Mesendoderm (in vitro differentiated cells): Measurements from ENCODE around the gene CDKL5.
"Not testable (repeated sequence)": the region's sequence is repeated elsewhere in the genome, so short reads cannot be mapped to it uniquely, and the experiment has no call there.

Source experiments
- DNase-seq: peaks from one replicate; pipeline ENCODE4 v3.0.0; 2013
- H2AK5ac ChIP-seq: 2 replicates; pipeline ENCODE4 v1.6.1; 2013; ENCODE audit warnings: low read length, inconsistent platforms
- H2BK120ac ChIP-seq: 2 replicates; pipeline ENCODE4 v1.6.1; 2013; ENCODE audit warnings: low read depth, mild to moderate bottlenecking, low read length, moderate library complexity, mixed read lengths
- H2BK15ac ChIP-seq: replicated peaks from 2 replicates; pipeline ENCODE4 v1.6.1; 2013; ENCODE audit warnings: low read depth, mild to moderate bottlenecking, moderate library complexity
- H2BK5ac ChIP-seq: 2 replicates; pipeline ENCODE4 v1.6.1; 2013; ENCODE audit warnings: low read length, inconsistent platforms
- H3K18ac ChIP-seq: 2 replicates; pipeline ENCODE4 v1.6.1; 2013; ENCODE audit warnings: mild to moderate bottlenecking, low read length, mixed read lengths
- H3K23ac ChIP-seq: one replicate; pipeline ENCODE4 v1.6.1; 2013; ENCODE audit warnings: low read length
- H3K27ac ChIP-seq: 2 replicates; pipeline ENCODE4 v1.5.1; 2013; ENCODE audit warnings: low read depth, mild to moderate bottlenecking, inconsistent platforms, low read length, moderate library complexity
- H3K27me3 ChIP-seq: 2 replicates; pipeline ENCODE4 v1.6.1; 2013; ENCODE audit warnings: low read length, control low read depth, mild to moderate bottlenecking, inconsistent platforms; ENCODE audit not compliant: insufficient read depth, poor library complexity
- H3K36me3 ChIP-seq: 2 replicates; pipeline ENCODE4 v1.6.1; 2013; ENCODE audit warnings: low read length, inconsistent platforms; ENCODE audit not compliant: control insufficient read depth, insufficient read depth
- H3K4ac ChIP-seq: one replicate; pipeline ENCODE4 v1.6.1; 2013; ENCODE audit warnings: low read depth, mild to moderate bottlenecking, low read length, moderate library complexity
- H3K4me1 ChIP-seq: 2 replicates; pipeline ENCODE4 v1.6.1; 2013; ENCODE audit warnings: low read depth, low read length, inconsistent platforms; ENCODE audit not compliant: control insufficient read depth
- H3K4me2 ChIP-seq: 2 replicates; pipeline ENCODE4 v1.6.1; 2013; ENCODE audit warnings: low read length
- H3K4me3 ChIP-seq: 2 replicates; pipeline ENCODE4 v1.5.1; 2013; ENCODE audit warnings: mild to moderate bottlenecking, low read length
- H3K56ac ChIP-seq: one replicate; pipeline ENCODE4 v1.6.1; 2013; ENCODE audit warnings: low read length
- H3K79me1 ChIP-seq: 2 replicates; pipeline ENCODE4 v1.6.1; 2013; ENCODE audit warnings: low read length, inconsistent platforms
- H3K79me2 ChIP-seq: 2 replicates; pipeline ENCODE4 v1.6.1; 2013; ENCODE audit warnings: mild to moderate bottlenecking, low read length; ENCODE audit not compliant: control insufficient read depth, insufficient read depth
- H3K9ac ChIP-seq: 2 replicates; pipeline ENCODE4 v1.6.1; 2013; ENCODE audit warnings: low read length, inconsistent platforms
- H4K5ac ChIP-seq: one replicate; pipeline ENCODE4 v1.6.1; 2013; ENCODE audit warnings: low read length
- H4K8ac ChIP-seq: one replicate; pipeline ENCODE4 v1.6.1; 2013; ENCODE audit warnings: low read depth, mild to moderate bottlenecking, control low read depth, low read length, moderate library complexity
- whole genome bisulfite sequencing: extraction: QIAGEN DNeasy Blood & Tissue Kit; methylation state at CpG from one replicate; pipeline ENCODE4 v1.1.7; 2013; ENCODE audit warnings: low lambda C conversion rate, missing lambda C conversion rate; ENCODE audit not compliant: insufficient coverage; ENCODE audit errors: extremely low coverage; 5-methylcytosine and 5-hydroxymethylcytosine counted together

The CDKL5 gene

DNA sequence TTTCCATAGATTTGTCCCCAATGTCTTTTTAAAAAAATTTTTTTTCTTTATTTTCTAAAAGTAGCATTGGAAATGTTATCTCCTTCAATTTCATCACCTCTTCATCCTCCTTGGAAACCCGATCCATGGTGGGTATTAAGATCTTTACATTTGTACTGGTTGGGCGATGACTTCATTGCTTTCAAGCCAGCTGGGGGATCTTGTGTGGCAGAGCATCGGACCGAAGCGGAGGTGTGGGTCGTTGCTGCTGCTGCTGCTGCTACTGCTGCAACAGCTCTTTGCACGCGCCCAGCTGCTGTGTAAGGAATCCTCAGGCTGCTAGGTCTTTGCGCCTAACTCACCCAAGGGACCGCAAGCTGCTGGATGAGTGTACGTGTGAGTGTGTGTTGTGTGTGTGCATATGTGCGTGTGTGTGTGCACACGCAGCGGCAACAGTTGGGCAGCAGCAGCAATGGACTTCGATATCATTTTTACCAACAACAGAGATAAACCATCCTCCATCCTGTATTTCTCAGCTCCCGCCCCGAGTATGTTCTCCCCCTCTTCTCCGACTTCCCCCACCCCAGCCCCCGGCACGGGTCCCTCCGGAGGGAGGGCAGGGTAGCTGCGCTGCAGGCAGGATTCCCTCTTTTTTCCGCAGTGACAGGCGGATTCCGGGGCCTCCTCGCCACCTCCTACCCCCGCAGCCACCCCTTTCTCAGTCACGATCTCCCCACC, 768 bp upstream of the CDKL5 start:
- H3K23ac ChIP-seq = no peak overlapping the region
- H4K5ac ChIP-seq = no peak overlapping the region
- H3K4ac ChIP-seq = no peak overlapping the region
- H3K27me3 ChIP-seq = no peaks in the 10 kb centered on the region
- WGBS = no CpG with 5 or more reads among the region's 28 CpGs
- no peaks in the 10 kb centered on the region for H3K36me3 ChIP-seq
- H2BK120ac ChIP-seq = no peak overlapping the region
- peak overlapping the region; percentile 62 for H3K4me3 ChIP-seq
- H3K4me1 ChIP-seq = no peaks in the 10 kb centered on the region
- H3K9ac ChIP-seq = peak overlapping the region; percentile 71
- H2AK5ac ChIP-seq = no peak overlapping the region
- peak overlapping the region; percentile 23 for H3K4me2 ChIP-seq
- no peak overlapping the region for H3K27ac ChIP-seq
- H3K79me1 ChIP-seq = no peaks in the 10 kb centered on the region
- H3K79me2 ChIP-seq = peaks cover 2% of the 10 kb centered on the region
- no peak overlapping the region for H2BK5ac ChIP-seq
- H4K8ac ChIP-seq = no peak overlapping the region
- peak; percentile 52 for DNase-seq
- no peak overlapping the region for H2BK15ac ChIP-seq
- H3K56ac ChIP-seq = peak overlapping the region; percentile 76
- H3K18ac ChIP-seq = no peak overlapping the region

DNA sequence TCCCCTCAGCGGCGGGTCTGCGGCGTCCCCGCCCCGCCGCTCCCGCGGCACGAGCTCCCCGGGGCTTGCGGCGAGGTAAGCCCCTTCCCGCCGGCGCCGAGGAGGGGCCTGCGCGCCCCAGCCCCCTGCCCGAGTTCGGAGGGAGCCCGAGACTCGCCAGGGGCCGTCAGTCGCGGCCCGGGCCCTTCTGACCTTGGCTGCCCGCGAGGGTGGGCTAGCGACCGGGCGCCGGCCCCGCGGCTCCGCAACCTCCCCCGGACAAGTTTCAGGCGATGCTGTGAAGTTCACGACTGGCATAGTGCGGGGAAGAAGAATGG, 554 bp downstream of the CDKL5 start:
- no CpG with 5 or more reads among the region's 40 CpGs for WGBS

DNA sequence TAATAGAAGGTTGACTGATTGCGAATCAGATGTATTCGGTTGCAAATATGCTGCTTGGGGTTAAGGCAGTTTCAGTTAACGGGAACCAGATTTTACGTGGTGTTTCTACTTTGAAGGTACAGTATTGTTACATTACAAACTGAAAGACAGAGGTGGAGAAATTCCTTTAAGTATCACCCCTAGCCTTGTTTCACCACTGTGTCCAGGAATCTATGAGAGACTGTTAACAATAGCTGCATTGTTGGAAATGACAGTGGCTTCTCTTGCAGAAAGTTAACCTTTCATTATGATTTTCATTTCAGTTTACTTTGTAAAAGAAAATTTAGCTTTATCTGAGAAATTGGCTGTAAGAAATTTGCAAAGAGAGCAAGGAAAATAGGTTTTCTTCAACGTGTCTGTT, 2.6 kb downstream of the CDKL5 start:
- no peak overlapping the region for H2AK5ac ChIP-seq
- H2BK120ac ChIP-seq = no peak overlapping the region
- H3K79me2 ChIP-seq = peaks cover 5% of the 10 kb centered on the region
- no peaks in the 10 kb centered on the region for H3K36me3 ChIP-seq
- no peak overlapping the region for H2BK5ac ChIP-seq
- no peak overlapping the region for H3K4ac ChIP-seq
- H4K8ac ChIP-seq = no peak overlapping the region
- no peak overlapping the region for H4K5ac ChIP-seq
- no peak overlapping the region for H3K23ac ChIP-seq
- no peaks in the 10 kb centered on the region for H3K27me3 ChIP-seq
- no peak overlapping the region for H3K18ac ChIP-seq
- H3K4me3 ChIP-seq = no peak overlapping the region
- H3K9ac ChIP-seq = peak overlapping the region; percentile 42
- H3K27ac ChIP-seq = no peak overlapping the region
- H2BK15ac ChIP-seq = no peak overlapping the region
- no peak for DNase-seq
- H3K79me1 ChIP-seq = no peaks in the 10 kb centered on the region
- H3K56ac ChIP-seq = peak overlapping the region; percentile 49
- no CpG with 5 or more reads among the region's 5 CpGs for WGBS
- peak overlapping the region; percentile 18 for H3K4me2 ChIP-seq
- no peaks in the 10 kb centered on the region for H3K4me1 ChIP-seq

More for the DNA sequence above, 554 bp downstream of the CDKL5 start:
- Histone ChIP-seq H3K79me1 (no peaks in the 10 kb centered on the region), H3K9ac (peak overlapping the region; percentile 68), H3K4ac (no peak overlapping the region), H3K4me2 (peak overlapping the region; percentile 50), H3K18ac (peak overlapping the region; percentile 91), H3K27me3 (no peaks in the 10 kb centered on the region), H2BK15ac (no peak overlapping the region), H3K4me3 (peak overlapping the region; percentile 62), H4K8ac (no peak overlapping the region), H3K56ac (peak overlapping the region; percentile 88), H3K23ac (no peak overlapping the region), H2AK5ac (no peak overlapping the region), H3K27ac (no peak overlapping the region), H3K79me2 (peaks cover 5% of the 10 kb centered on the region), H2BK120ac (peak overlapping the region; percentile 36), H3K4me1 (no peaks in the 10 kb centered on the region), H2BK5ac (no peak overlapping the region), H3K36me3 (no peaks in the 10 kb centered on the region), H4K5ac (no peak overlapping the region)
- no peak for DNase-seq

GRCh38 chrX:18433288-18433687, 7.9 kb downstream of the CDKL5 start:
- not testable (repeated sequence) for H3K4me1 ChIP-seq, H3K4me3 ChIP-seq, H3K4me2 ChIP-seq, H3K23ac ChIP-seq, H3K79me1 ChIP-seq, H3K27me3 ChIP-seq, DNase-seq, H3K9ac ChIP-seq, H2BK15ac ChIP-seq, H2BK5ac ChIP-seq, H4K8ac ChIP-seq, H3K18ac ChIP-seq, H3K79me2 ChIP-seq, H2AK5ac ChIP-seq, H2BK120ac ChIP-seq, H3K4ac ChIP-seq, H3K56ac ChIP-seq, H3K36me3 ChIP-seq, H3K27ac ChIP-seq, H4K5ac ChIP-seq
- WGBS = no CpG with 5 or more reads among the region's 14 CpGs

- Histone ChIP-seq H3K56ac (no peak overlapping the region), H4K5ac (no peak overlapping the region), H3K79me1 (peaks cover 2% of the 10 kb centered on the region), H3K18ac (no peak overlapping the region), H3K9ac (no peak overlapping the region), H2BK5ac (no peak overlapping the region), H3K4me3 (no peak overlapping the region), H3K4ac (no peak overlapping the region), H4K8ac (no peak overlapping the region), H3K27me3 (no peaks in the 10 kb centered on the region), H3K79me2 (peaks cover 3% of the 10 kb centered on the region), H3K23ac (no peak overlapping the region), H2BK15ac (no peak overlapping the region), H2BK120ac (no peak overlapping the region), H3K4me2 (no peak overlapping the region), H3K36me3 (peaks cover 2% of the 10 kb centered on the region), H2AK5ac (no peak overlapping the region), H3K4me1 (no peaks in the 10 kb centered on the region), H3K27ac (no peak overlapping the region)
- WGBS = no CpG with 5 or more reads among the region's 2 CpGs
- DNase-seq = no peak
Observed at GRCh38 chrX:18434896-18435295, 9.5 kb downstream of the CDKL5 start.

- no peak overlapping the region for H3K56ac ChIP-seq
- H3K27me3 ChIP-seq = no peaks in the 10 kb centered on the region
- no peaks in the 10 kb centered on the region for H3K4me1 ChIP-seq
Observed at GRCh38 chrX:18436017-18436416, 10.6 kb downstream of the CDKL5 start.

More at GRCh38 chrX:18436017-18436416, 10.6 kb downstream of the CDKL5 start:
- Histone ChIP-seq H2BK15ac (no peak overlapping the region), H4K5ac (no peak overlapping the region), H3K79me2 (peaks cover 2% of the 10 kb centered on the region), H3K18ac (no peak overlapping the region), H3K27ac (no peak overlapping the region), H4K8ac (no peak overlapping the region), H2AK5ac (no peak overlapping the region), H3K23ac (no peak overlapping the region), H2BK120ac (no peak overlapping the region), H3K9ac (no peak overlapping the region), H3K79me1 (peaks cover 2% of the 10 kb centered on the region), H3K4me2 (no peak overlapping the region), H3K4me3 (no peak overlapping the region), H2BK5ac (no peak overlapping the region), H3K4ac (no peak overlapping the region), H3K36me3 (peaks cover 2% of the 10 kb centered on the region)
- DNase-seq = no peak
- WGBS = no CpG with 5 or more reads among the region's 1 CpG
